ENCODE data around the gene BTBD16. TPM values are rescaled to one million over a fixed set of nuclear protein-coding genes. Genes with fewer than 3 reads are reported as not detected.

The BTBD16 gene
- total and polyA plus RNA-seq, 9 donors = 0.42 to 1.8 TPM; not detected in 7

GRCh38 chr10:122261584-122261983 is 9.5 kb upstream of the BTBD16 start:
- H3K4me3 ChIP-seq = no peak overlapping the region
- H3K4me1 ChIP-seq (ENCODE audit: insufficient read depth) = peaks cover 1% of the 10 kb centered on the region
- TF ChIP-seq POLR2A (IDR thresholded peaks at IDR 0.05) (no peak), CTCF (IDR thresholded peaks at IDR 0.05) (no peak), EP300 (IDR thresholded peaks at IDR 0.05) (no peak)
- no peaks in the 10 kb centered on the region for H3K9me3 ChIP-seq
- H3K27ac ChIP-seq = no peak overlapping the region
- no peak for DNase-seq
- no peaks in the 10 kb centered on the region for H3K27me3 ChIP-seq
- no peaks in the 10 kb centered on the region for H3K36me3 ChIP-seq
- WGBS, 3 donors = 69 to 98% (median 74%) methylated on average over 1 of the region's 1 CpG
- intact Hi-C loops (cut with DNase I) = no loop called here

- TF ChIP-seq POLR2A (IDR thresholded peaks at IDR 0.05) = no peak
- TF ChIP-seq CTCF (IDR thresholded peaks at IDR 0.05) = no peak
- TF ChIP-seq EP300 (IDR thresholded peaks at IDR 0.05) = no peak
- H3K36me3 ChIP-seq = no peaks in the 10 kb centered on the region
- no peak overlapping the region for H3K4me3 ChIP-seq
- H3K9me3 ChIP-seq = no peaks in the 10 kb centered on the region
- no peak overlapping the region for H3K27ac ChIP-seq
- no peaks in the 10 kb centered on the region for H3K27me3 ChIP-seq
- no peaks in the 10 kb centered on the region for H3K4me1 ChIP-seq (ENCODE audit: insufficient read depth)
- intact Hi-C loops (cut with DNase I) = no loop called here
- WGBS, 3 donors = 6 to 42% (median 36%) methylated on average over 1 of the region's 1 CpG
- no peak for DNase-seq
Measured at GRCh38 chr10:122263971-122264370, 7.1 kb upstream of the BTBD16 start.

GRCh38 chr10:122264436-122264835 is 6.7 kb upstream of the BTBD16 start:
- no peak overlapping the region for H3K27ac ChIP-seq
- DNase-seq = no peak
- intact Hi-C loops (cut with DNase I) = no loop called here
- no peaks in the 10 kb centered on the region for H3K4me1 ChIP-seq (ENCODE audit: insufficient read depth)
- H3K9me3 ChIP-seq = no peaks in the 10 kb centered on the region
- 88 to 98% (median 91%) methylated on average over 1 of the region's 1 CpG for WGBS, 3 donors
- H3K27me3 ChIP-seq = no peaks in the 10 kb centered on the region
- no peaks in the 10 kb centered on the region for H3K36me3 ChIP-seq
- H3K4me3 ChIP-seq = no peak overlapping the region
- TF ChIP-seq EP300 (IDR thresholded peaks at IDR 0.05) (no peak), POLR2A (IDR thresholded peaks at IDR 0.05) (no peak), CTCF (IDR thresholded peaks at IDR 0.05) (no peak)

GRCh38 chr10:122264931-122265330 is 6.2 kb upstream of the BTBD16 start:
- no peak for TF ChIP-seq CTCF (IDR thresholded peaks at IDR 0.05)
- TF ChIP-seq EP300 (IDR thresholded peaks at IDR 0.05) = no peak
- TF ChIP-seq POLR2A (IDR thresholded peaks at IDR 0.05) = no peak
- 89 to 95% (median 90%) methylated on average over 8 of the region's 8 CpGs for WGBS, 3 donors
- intact Hi-C loops (cut with DNase I) = no loop called here

More at GRCh38 chr10:122264931-122265330, 6.2 kb upstream of the BTBD16 start:
- no peak overlapping the region for H3K27ac ChIP-seq
- DNase-seq = no peak
- H3K36me3 ChIP-seq = no peaks in the 10 kb centered on the region
- no peaks in the 10 kb centered on the region for H3K4me1 ChIP-seq (ENCODE audit: insufficient read depth)
- H3K27me3 ChIP-seq = no peaks in the 10 kb centered on the region
- no peak overlapping the region for H3K4me3 ChIP-seq
- no peaks in the 10 kb centered on the region for H3K9me3 ChIP-seq

Data from ovary (tissue), 9 donors.